HG03354 (cell line): ENCODE data around the gene PSPN.

ENCODE experiments used
- ATAC-seq: cut with Tn5 transposase; IDR thresholded peaks from one replicate; pipeline ENCODE4 v1.9.1; 2021; ENCODE audit warnings: mild to moderate bottlenecking; ENCODE audit not compliant: unreplicated experiment, poor library complexity, severe bottlenecking

The PSPN gene

GRCh38 chr19:6340493-6341201 lies 35.1 kb downstream of the PSPN start:
- no peak for ATAC-seq

DNA sequence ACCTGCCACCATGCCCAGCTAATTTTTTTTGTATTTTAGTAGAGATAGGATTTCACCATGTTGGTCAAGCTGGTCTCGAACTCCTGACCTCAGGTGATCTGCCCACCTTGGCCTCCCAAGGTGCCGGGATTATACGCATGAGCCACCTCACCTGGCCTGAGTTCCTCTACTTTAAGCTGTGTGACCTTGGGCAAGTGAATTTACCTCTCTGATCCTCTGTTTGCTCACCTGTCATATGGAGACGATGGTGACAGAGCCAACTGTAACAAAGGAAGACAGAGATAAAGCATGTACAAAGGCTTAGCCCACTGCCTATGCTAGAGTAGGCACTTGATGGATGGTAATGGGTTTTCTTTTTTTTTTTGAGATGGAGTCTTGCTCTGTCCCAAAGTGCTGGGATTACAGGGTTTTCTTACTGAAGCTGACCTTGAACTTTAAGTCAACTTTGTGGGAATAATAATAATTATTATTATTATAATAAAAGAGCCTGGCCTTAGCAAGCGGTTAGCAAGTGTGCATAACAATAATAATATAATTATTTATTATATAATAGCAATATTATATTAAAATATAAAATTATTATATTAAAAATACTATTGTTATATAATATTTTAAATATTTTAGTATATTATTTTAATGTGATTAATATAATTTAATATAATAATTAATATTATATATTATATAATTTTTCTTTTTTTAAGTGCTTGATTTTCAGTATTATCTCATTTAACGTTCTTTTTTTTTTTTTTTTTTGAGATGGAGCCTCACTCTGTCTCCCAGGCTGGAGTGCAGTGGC lies 41.0 kb downstream of the PSPN start:
- ATAC-seq, result no peak

- no peak for ATAC-seq
These were observed 42.3 kb downstream of the PSPN start, which contains the start of gene ACER1 for GRCh38 chr19:6333439-6333838. ACER1 (minus strand) TSS chr19:6333612; CDS start chr19:6333551, 61 bp downstream.

DNA sequence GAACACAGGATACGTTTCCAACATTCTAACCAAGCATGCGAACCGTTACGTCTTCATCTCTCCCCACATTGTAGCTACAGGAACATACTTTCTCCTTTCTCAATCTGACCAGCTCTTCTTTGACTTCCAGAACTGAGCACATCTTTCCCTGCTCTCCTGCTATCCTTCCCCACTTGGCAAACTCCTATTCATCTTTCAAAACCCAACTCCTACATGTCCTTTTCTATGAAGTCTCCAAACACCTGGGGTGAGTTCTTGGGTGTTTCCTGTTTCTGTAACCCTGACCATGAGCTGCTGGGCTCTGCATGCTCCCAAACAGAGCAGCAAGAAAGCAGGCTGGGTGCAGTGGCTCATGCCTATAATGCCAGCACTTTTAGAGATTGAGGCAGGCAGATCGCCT lies 48.9 kb downstream of the PSPN start:
- no peak for ATAC-seq

- ATAC-seq, result no peak
These were observed 50.1 kb downstream of the PSPN start for GRCh38 chr19:6325614-6326013.
